Measurements from ENCODE around the gene PLEKHM3.

The PLEKHM3 gene, protein sequence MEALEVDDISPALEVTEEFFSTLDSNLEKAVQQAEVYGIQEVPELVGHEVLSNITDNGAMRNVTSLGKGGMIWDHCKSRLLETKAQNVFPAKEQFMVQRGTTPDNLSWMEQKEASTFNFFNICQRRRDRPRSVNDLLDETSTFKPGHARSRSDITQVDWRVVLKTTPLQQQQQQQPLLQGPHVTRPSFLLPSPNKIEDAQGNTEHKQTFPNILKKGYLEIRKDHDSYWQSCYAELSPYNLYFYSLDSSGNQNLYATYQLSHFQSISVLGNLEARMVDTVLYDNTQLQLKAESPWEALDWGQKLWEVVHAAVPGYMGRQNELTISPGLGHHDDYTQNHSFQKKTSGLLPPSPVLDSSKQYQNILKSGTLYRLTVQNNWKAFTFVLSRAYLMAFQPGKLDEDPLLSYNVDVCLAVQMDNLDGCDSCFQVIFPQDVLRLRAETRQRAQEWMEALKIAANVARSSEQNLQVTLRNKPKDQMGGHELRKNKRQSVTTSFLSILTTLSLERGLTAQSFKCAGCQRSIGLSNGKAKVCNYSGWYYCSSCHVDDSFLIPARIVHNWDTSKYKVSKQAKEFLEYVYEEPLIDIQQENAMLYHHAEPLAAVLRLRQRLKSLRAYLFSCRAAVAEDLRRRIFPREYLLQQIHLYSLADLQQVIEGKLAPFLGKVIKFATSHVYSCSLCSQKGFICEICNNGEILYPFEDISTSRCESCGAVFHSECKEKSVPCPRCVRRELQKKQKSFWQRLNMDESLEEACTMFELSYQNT

GRCh38 chr2:208025037-208025813, at the start of gene PLEKHM3:
Gene PLEKHM3 (minus strand): TSS chr2:208025527. CDS start chr2:208001639, 23,888 bp downstream.
- peak; percentile 27 to 51 for DNase-seq (ENCODE audit: extremely low read depth in 1 of 2, low read depth in 1 of 2)

- DNase-seq (ENCODE audit: extremely low read depth in 1 of 2, low read depth in 1 of 2): no peak
Observed at GRCh38 chr2:208074610-208075356, 49.5 kb upstream of the PLEKHM3 start.

GRCh38 chr2:208072250-208072892, 47.0 kb upstream of the PLEKHM3 start:
- peak; percentile 9 to 11 for DNase-seq (ENCODE audit: extremely low read depth in 1 of 2, low read depth in 1 of 2)

GRCh38 chr2:208069186-208069585, 43.9 kb upstream of the PLEKHM3 start:
- DNase-seq (ENCODE audit: extremely low read depth in 1 of 2, low read depth in 1 of 2): no peak

DNA sequence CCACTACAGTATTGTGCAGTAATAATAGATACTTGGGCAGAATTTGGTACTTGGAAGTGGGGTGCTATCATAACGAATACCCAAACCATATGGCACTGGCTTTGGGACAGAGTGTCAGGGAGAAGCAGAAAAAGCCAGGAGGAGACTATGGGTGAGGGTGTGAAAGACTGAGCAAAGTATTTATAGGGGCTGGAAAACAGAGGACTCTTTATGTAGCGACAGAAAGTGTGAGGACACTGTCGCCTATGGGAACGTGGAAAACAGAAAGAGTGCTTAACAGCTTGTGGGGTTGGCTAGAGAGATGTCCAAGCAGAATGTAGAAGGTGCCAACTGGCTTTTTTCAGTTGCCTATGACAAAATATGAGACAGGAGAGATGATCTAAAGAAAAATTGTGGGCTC, 40.7 kb upstream of the PLEKHM3 start:
- no peak for DNase-seq (ENCODE audit: extremely low read depth in 1 of 2, low read depth in 1 of 2)

DNA sequence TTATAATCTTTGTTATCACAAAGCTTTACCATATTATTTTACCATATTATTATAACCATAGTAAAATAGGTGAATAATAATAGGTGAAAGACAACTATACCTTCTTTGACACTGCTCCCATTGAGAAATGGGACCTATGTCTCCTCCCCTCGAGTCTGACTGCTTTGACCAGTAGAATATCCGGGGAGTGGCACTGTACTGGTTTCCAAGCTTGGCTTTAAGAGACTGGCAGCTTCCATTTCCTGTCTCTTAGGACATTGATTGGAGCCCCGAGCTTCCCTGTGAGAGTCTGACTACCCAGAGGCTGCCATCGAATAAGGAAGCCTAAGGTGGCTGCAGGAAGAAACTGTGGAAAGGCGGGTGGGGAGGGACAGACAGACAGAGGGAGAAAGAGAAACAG, 40.1 kb upstream of the PLEKHM3 start:
- DNase-seq (ENCODE audit: extremely low read depth in 1 of 2, low read depth in 1 of 2): no peak

- no peak for DNase-seq (ENCODE audit: extremely low read depth in 1 of 2, low read depth in 1 of 2)
Observed at GRCh38 chr2:208064220-208064961, 39.1 kb upstream of the PLEKHM3 start.

DNA sequence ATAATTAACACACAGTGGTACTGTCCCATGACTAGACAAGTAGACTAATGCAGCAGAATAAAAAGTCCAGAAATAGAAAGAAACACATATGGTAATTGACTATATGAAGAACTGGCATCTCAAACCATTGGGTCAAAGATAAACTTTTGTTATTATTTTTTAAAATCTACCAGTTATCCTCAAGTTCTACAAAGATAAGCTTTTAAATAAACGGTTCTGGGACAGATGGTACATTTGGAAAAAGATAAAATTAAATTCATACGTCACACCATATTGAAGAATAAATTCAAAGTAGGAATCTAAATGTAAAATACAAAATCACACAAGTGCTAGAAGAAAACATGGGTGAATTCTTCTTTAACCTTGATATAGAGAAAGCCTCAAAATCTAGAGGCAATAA, 37.6 kb upstream of the PLEKHM3 start:
- DNase-seq (ENCODE audit: extremely low read depth in 1 of 2, low read depth in 1 of 2): no peak

GRCh38 chr2:208062113-208062512, 36.8 kb upstream of the PLEKHM3 start:
- DNase-seq (ENCODE audit: extremely low read depth in 1 of 2, low read depth in 1 of 2): no peak

DNA sequence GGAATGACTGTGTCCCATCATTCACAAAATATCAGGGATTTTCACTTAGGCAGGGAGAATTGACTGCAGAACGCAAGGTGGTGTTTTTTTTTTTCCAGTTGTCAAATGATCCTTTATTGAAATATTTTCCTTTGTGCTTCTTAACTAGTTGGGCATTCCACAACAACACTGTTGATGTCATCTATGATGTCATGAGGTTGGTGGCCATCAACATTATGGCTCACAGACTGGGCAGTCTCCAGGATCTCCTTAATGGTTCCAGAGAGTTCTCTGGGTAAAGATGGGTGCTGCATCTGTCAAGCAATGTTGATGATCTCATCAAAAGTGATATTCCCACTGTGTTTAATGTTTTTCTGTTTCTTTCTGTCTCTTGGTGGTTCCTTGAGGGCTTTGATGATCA, 31.8 kb upstream of the PLEKHM3 start:
- no peak for DNase-seq (ENCODE audit: extremely low read depth in 1 of 2, low read depth in 1 of 2)

- no peak for DNase-seq (ENCODE audit: extremely low read depth in 1 of 2, low read depth in 1 of 2)
Observed at GRCh38 chr2:208049441-208049840, 24.1 kb upstream of the PLEKHM3 start.

DNA sequence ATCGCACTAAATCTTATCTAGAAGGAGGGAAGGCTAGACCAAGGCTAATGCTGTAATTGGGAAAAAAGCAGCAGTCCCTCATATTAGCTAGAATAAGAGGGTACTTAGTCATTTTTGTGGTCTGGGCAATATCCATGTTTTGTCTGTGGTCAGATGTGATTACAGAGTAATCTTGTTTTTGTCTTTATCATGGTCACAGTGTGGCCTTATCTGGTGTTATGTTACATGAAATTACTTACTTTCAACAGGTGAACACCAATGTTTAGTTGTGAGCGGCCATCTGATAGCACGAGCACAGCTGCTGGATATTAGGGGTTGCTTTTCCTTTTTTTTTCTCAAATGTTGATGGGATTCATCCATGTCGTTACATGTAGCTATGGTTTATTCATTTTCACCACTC, 23.7 kb upstream of the PLEKHM3 start:
- no peak for DNase-seq (ENCODE audit: extremely low read depth in 1 of 2, low read depth in 1 of 2)

DNA sequence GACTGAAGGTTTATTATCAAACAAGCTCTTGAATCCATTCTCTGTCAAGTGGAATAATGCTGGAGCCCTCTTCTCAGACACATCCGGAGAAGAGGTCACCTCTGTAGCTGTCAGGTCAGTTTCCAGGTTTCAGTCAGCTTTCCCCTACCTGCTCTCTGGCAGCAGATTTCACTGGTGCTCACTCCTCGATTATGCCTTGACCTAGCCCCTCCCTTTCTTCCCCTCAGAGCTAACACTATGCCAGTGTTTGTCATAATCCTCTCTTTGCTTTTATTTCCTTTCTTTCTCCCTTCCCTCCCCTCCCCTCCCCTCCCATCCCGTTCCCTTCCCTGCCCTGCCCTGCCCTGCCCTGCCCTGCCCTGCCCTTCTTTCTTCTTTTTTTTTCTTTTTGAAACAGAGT, 22.5 kb upstream of the PLEKHM3 start:
- no peak for DNase-seq (ENCODE audit: extremely low read depth in 1 of 2, low read depth in 1 of 2)

GRCh38 chr2:208046686-208047085, 21.4 kb upstream of the PLEKHM3 start:
- no peak for DNase-seq (ENCODE audit: extremely low read depth in 1 of 2, low read depth in 1 of 2)

GRCh38 chr2:208042450-208042849, 17.1 kb upstream of the PLEKHM3 start:
- no peak for DNase-seq (ENCODE audit: extremely low read depth in 1 of 2, low read depth in 1 of 2)

- no peak for DNase-seq (ENCODE audit: extremely low read depth in 1 of 2, low read depth in 1 of 2)
Observed at GRCh38 chr2:208042041-208042440, 16.7 kb upstream of the PLEKHM3 start.

- peak in 1 of 2 donors; percentile 32 for DNase-seq (ENCODE audit: extremely low read depth in 1 of 2, low read depth in 1 of 2)
Observed at GRCh38 chr2:208040199-208041171, 15.2 kb upstream of the PLEKHM3 start.

DNA sequence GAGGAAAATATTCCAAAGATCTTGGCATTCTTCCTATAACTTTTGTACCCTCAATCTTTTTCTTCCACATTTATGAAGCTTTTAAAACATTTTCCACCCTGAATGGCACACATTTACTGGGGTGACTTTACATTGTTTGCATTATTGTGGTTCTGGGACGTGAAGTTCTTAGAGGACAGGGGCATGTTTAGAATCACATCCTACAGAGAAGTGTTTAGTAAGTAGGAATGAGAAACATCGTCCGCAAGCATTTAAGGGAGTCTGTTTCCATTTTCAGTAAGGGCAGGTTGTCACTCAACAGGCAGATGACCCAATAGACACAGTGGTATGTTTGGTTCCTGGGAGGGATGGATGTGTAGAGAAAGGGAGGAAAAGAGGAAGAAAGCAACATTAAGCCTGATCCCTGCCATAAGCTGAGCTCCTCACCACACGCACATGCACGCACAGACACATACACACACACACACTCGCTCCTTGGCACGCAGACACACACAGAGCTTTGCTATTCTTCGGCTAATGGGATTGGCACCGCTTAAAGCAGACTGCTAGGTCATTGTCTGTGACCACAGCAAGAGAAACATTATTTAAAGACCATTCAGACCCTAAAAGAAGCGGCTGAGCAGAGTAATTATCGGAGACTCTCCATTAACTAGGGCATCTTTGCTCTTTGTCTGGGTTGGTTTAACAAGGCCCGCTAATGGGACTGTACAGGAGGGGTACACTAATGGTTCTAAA, 14.2 kb upstream of the PLEKHM3 start:
- no peak for DNase-seq (ENCODE audit: extremely low read depth in 1 of 2, low read depth in 1 of 2)
